HepG2 (cell line): ENCODE data around the gene RACGAP1. TPM values are rescaled to one million over a fixed set of nuclear protein-coding genes. Genes with fewer than 3 reads are reported as not detected.

Experiments used
- GPN1 ChIP-seq: sonication (generic); formaldehyde crosslinking; IDR thresholded peaks from 2 replicates; pipeline ENCODE4 v1.5.1; 2020; ENCODE audit warnings: missing genetic modification reagents, borderline replicate concordance
- HNRNPL ChIP-seq: fragments of 200-400 bp; formaldehyde crosslinking; IDR thresholded peaks from 2 replicates; pipeline ENCODE4 v1.6.1; 2017; ENCODE audit warnings: mild to moderate bottlenecking, low read depth, low read length
- KMT2B ChIP-seq: IDR thresholded peaks from 2 replicates; pipeline ENCODE4 v1.6.1; 2016; ENCODE audit warnings: missing genetic modification reagents, missing compliant biosample characterization
- NR2F6 ChIP-seq, 2 experiments: IDR thresholded peaks; 2 replicates each; pipeline ENCODE4 v1.6.1; 2016; ENCODE audit warnings: antibody characterized with exemption in 1 of 2, mild to moderate bottlenecking in 1 of 2
- RBM22 ChIP-seq: fragments of 200-400 bp; formaldehyde crosslinking; optimal IDR thresholded peaks from 2 replicates; pipeline ENCODE3; 2017; ENCODE audit warnings: mild to moderate bottlenecking, low read length, moderate library complexity
- SALL2 ChIP-seq: sonication (generic); formaldehyde crosslinking; IDR thresholded peaks from 2 replicates; pipeline ENCODE4 v1.8.1; 2023; ENCODE audit warnings: mild to moderate bottlenecking, missing genetic modification reagents, inconsistent platforms
- SKI ChIP-seq: fragments of 450-650 bp; IDR thresholded peaks from one replicate; pipeline ENCODE4 v1.6.1; 2018; ENCODE audit warnings: mild to moderate bottlenecking; ENCODE audit not compliant: partially characterized antibody
- SOX13 ChIP-seq, 3 experiments: fragments of 450-650 bp in 1 of 3; sonication (generic) in 1 of 3; formaldehyde crosslinking in 1 of 3; IDR thresholded peaks in 2 of 3; conservative IDR thresholded peaks in 1 of 3; 2 replicates each; pipeline versions ENCODE4 v1.5.0 to v1.6.1; 2016 to 2020; ENCODE audit warnings: antibody characterized with exemption in 1 of 3, mild to moderate bottlenecking in 1 of 3, missing compliant biosample characterization in 1 of 3, missing genetic modification reagents in 1 of 3, moderate library complexity in 1 of 3
- SPEN ChIP-seq: sonication (generic); formaldehyde crosslinking; IDR thresholded peaks from 2 replicates; pipeline ENCODE4 v1.5.1; 2020; ENCODE audit warnings: low read depth, mild to moderate bottlenecking, missing genetic modification reagents
- TFE3 ChIP-seq: IDR thresholded peaks from 2 replicates; pipeline ENCODE4 v1.6.1; 2016
- THAP11 ChIP-seq: IDR thresholded peaks from 2 replicates; pipeline ENCODE4 v1.6.1; 2016; ENCODE audit warnings: missing biosample characterization, missing genetic modification reagents
- THAP7 ChIP-seq: sonication (generic); formaldehyde crosslinking; IDR thresholded peaks from 2 replicates; pipeline ENCODE4 v1.8.1; 2023; ENCODE audit warnings: mild to moderate bottlenecking, missing genetic modification reagents
- ZFP1 ChIP-seq: IDR thresholded peaks from 2 replicates; pipeline ENCODE4 v1.6.1; 2016
- ZFP37 ChIP-seq: sonication (generic); formaldehyde crosslinking; IDR thresholded peaks from 2 replicates; pipeline ENCODE4 v1.4.0; 2020; ENCODE audit warnings: missing genetic modification reagents, borderline replicate concordance
- ZMYM2 ChIP-seq: sonication (generic); formaldehyde crosslinking; IDR thresholded peaks from 2 replicates; pipeline ENCODE4 v1.8.0; 2022; ENCODE audit warnings: mild to moderate bottlenecking, missing genetic modification reagents
- ZNF3 ChIP-seq: IDR thresholded peaks from 2 replicates; pipeline ENCODE4 v1.7.0; 2017; ENCODE audit warnings: inconsistent platforms
- ZNF335 ChIP-seq: sonication (generic); formaldehyde crosslinking; IDR thresholded peaks from 2 replicates; pipeline ENCODE4 v1.4.0; 2020; ENCODE audit warnings: missing genetic modification reagents
- ZNF570 ChIP-seq: sonication (generic); formaldehyde crosslinking; IDR thresholded peaks from 2 replicates; pipeline ENCODE4 v1.4.0; 2020; ENCODE audit warnings: mild to moderate bottlenecking, missing genetic modification reagents, borderline replicate concordance
- ZNF580 ChIP-seq: IDR thresholded peaks from 2 replicates; pipeline ENCODE4 v1.6.1; 2016; ENCODE audit warnings: low read depth, borderline replicate concordance
- ZNF747 ChIP-seq: sonication (generic); formaldehyde crosslinking; IDR thresholded peaks from 2 replicates; pipeline ENCODE4 v1.8.1; 2023; ENCODE audit warnings: missing genetic modification reagents, mild to moderate bottlenecking, borderline replicate concordance
- ZNF780A ChIP-seq: sonication (generic); formaldehyde crosslinking; IDR thresholded peaks from 2 replicates; pipeline ENCODE4 v1.8.0; 2022; ENCODE audit warnings: mild to moderate bottlenecking, missing genetic modification reagents, moderate library complexity
- polyA plus RNA-seq, 8 experiments: library from polyadenylated mRNA; depleted of rRNA in 3 of 8; stranded (reverse) in 7 of 8; unstranded in 1 of 8; fragments of >200 nt; fragmentation: Illumina TruSeq in 4 of 8; extraction: Trizol in 4 of 8; gene quantifications; 2 replicates each; pipeline versions ENCODE4 v1.2.1 to v1.2.3, GENCODE V29; 2011 to 2016; ENCODE audit warnings: low read depth in 4 of 8, missing spikeins in 1 of 8, mixed read lengths in 1 of 8; ENCODE audit not compliant: insufficient read depth in 1 of 8
- total RNA-seq, 5 experiments: library from RNA; depleted of rRNA; stranded (reverse); fragments of >200 nt; fragmentation: Illumina TruSeq; extraction: Trizol; gene quantifications; 2 replicates each; pipeline ENCODE4 v1.2.3, GENCODE V29; 2016; ENCODE audit warnings: low read depth in 1 of 5
- TF ChIP-seq, protein P1 (sequence below): sonication (generic); formaldehyde crosslinking; IDR thresholded peaks from 2 replicates; pipeline ENCODE4 v1.5.1; 2020; ENCODE audit warnings: missing genetic modification reagents, mild to moderate bottlenecking, borderline replicate concordance
- TF ChIP-seq, protein P2 (sequence below), 2 experiments: sonication (generic) in 1 of 2; formaldehyde crosslinking in 1 of 2; IDR thresholded peaks; 2 replicates each; pipeline versions ENCODE4 v1.4.0 to v1.6.1; 2018 to 2020; ENCODE audit warnings: missing genetic modification reagents in 2 of 2, borderline replicate concordance in 1 of 2, low read depth in 1 of 2, mild to moderate bottlenecking in 1 of 2, missing biosample characterization in 1 of 2

The RACGAP1 gene
- total and polyA plus RNA-seq, 2 of the 13 experiments (the other 11 are each of a cell fraction or from before 2014, with no cell fraction given): 16.7 to 57.9 TPM

DNA sequence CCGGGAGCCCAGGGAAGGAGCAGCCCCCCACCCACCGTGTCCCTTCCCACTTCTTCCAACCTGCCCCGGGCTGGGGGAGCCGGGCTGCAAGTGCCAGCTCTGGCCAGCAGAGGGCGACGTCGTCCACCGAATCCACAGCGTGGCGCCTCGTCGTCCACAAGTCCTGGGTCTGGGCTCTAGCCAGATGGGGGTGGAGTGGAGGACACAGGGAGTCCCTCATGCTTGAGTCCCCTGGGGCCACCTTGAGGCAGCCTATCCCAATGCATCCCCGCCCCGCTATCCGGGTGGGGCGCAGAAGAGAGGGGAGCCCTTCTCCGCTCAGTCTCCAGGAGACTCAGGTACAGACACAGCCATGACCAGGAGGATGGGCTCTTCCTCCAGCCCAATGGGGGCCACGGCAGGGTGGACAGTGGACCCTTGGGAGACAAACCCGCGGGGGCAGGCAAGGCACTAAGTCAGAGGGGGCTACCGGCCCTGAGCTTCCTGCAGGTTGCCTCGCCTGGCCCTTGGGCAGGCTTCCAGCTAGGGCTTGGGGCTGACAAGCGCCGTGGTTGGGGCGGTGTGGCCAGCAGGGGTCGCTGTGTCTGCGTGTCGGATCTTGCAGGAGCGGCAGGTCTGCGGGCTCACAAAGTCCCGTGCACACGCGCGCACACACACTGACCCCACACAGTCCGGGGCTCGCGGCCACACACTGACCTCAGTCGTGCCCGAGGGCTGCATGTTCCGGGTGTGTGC lies 58.1 kb downstream of the RACGAP1 start (continued):
- TF ChIP-seq ZNF780A (CRISPR knock-in tag) (0 out of 2 replicates have a peak, but pooled peaks have one; percentile 58), TFE3 (CRISPR knock-in tag) (no peak), ZFP1 (CRISPR knock-in tag) (no peak), RBM22 (no peak), ZNF3 (CRISPR knock-in tag) (no peak), THAP11 (CRISPR knock-in tag) (no peak), ZNF335 (CRISPR knock-in tag) (0 out of 2 replicates have a peak, but pooled peaks have one; percentile 25), ZMYM2 (CRISPR knock-in tag) (0 out of 2 replicates have a peak, but pooled peaks have one; percentile 24), THAP7 (no peak), ZFP37 (no peak), ZNF570 (no peak), ZNF580 (CRISPR knock-in tag) (0 out of 2 replicates have a peak, but pooled peaks have one; percentile 14), SOX13 (IDR thresholded peaks at IDR 0.05) (no peak), SOX13 (CRISPR knock-in tag; conservative IDR thresholded peaks at IDR 0.05 in 1 of 2, IDR thresholded peaks at IDR 0.05 in 1 of 2) (no peak), NR2F6 (IDR thresholded peaks at IDR 0.05) (no peak), NR2F6 (CRISPR knock-in tag; IDR thresholded peaks at IDR 0.05) (0 out of 2 replicates have a peak, but pooled peaks have one; percentile 16), ZNF747 (CRISPR knock-in tag) (peak; percentile 74; the same call in 1 of the 2 replicates), HNRNPL (no peak; the same call in 1 of the 2 replicates), SKI (no peak), SPEN (no peak), SALL2 (peak; percentile 49; the same call in 1 of the 2 replicates), GPN1 (CRISPR knock-in tag) (no peak), KMT2B (no peak)
- TF ChIP-seq, protein P1, sequence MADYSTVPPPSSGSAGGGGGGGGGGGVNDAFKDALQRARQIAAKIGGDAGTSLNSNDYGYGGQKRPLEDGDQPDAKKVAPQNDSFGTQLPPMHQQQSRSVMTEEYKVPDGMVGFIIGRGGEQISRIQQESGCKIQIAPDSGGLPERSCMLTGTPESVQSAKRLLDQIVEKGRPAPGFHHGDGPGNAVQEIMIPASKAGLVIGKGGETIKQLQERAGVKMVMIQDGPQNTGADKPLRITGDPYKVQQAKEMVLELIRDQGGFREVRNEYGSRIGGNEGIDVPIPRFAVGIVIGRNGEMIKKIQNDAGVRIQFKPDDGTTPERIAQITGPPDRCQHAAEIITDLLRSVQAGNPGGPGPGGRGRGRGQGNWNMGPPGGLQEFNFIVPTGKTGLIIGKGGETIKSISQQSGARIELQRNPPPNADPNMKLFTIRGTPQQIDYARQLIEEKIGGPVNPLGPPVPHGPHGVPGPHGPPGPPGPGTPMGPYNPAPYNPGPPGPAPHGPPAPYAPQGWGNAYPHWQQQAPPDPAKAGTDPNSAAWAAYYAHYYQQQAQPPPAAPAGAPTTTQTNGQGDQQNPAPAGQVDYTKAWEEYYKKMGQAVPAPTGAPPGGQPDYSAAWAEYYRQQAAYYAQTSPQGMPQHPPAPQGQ (CRISPR knock-in tag): peak; percentile 59; the same call in 1 of the 2 replicates
- TF ChIP-seq, protein P2, sequence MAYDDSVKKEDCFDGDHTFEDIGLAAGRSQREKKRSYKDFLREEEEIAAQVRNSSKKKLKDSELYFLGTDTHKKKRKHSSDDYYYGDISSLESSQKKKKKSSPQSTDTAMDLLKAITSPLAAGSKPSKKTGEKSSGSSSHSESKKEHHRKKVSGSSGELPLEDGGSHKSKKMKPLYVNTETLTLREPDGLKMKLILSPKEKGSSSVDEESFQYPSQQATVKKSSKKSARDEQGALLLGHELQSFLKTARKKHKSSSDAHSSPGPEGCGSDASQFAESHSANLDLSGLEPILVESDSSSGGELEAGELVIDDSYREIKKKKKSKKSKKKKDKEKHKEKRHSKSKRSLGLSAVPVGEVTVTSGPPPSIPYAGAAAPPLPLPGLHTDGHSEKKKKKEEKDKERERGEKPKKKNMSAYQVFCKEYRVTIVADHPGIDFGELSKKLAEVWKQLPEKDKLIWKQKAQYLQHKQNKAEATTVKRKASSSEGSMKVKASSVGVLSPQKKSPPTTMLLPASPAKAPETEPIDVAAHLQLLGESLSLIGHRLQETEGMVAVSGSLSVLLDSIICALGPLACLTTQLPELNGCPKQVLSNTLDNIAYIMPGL (CRISPR knock-in tag; IDR thresholded peaks at IDR 0.05; ENCODE audit: borderline replicate concordance in 1 of 2, low read depth in 1 of 2): peak; percentile 77 to 96
